Neuronal stem cell (in vitro differentiated cells): ENCODE measurements around the gene SH3GL2.

Experiments used
- DNase-seq: peaks from one replicate; pipeline ENCODE4 v3.0.0-alpha.2; 2013; ENCODE audit warnings: low spot score
- H2AFZ ChIP-seq: one replicate; pipeline ENCODE4 v1.6.1; 2013; ENCODE audit warnings: mild to moderate bottlenecking, low read length, inconsistent platforms
- H2AK5ac ChIP-seq: 2 replicates; pipeline ENCODE4 v1.6.1; 2013; ENCODE audit warnings: low read depth, mild to moderate bottlenecking, inconsistent platforms, low read length, moderate library complexity, mixed read lengths
- H2BK120ac ChIP-seq: 2 replicates; pipeline ENCODE4 v1.6.1; 2013; ENCODE audit warnings: low read depth, mild to moderate bottlenecking, inconsistent platforms, low read length, moderate library complexity, mixed read lengths
- H2BK12ac ChIP-seq: one replicate; pipeline ENCODE4 v1.6.1; 2013; ENCODE audit warnings: low read length, inconsistent platforms
- H2BK15ac ChIP-seq: 2 replicates; pipeline ENCODE4 v1.6.1; 2013; ENCODE audit warnings: mild to moderate bottlenecking, low read length, inconsistent platforms, mixed read lengths
- H2BK5ac ChIP-seq: one replicate; pipeline ENCODE4 v1.6.1; 2013; ENCODE audit warnings: inconsistent platforms, mild to moderate bottlenecking, low read length, moderate library complexity
- H3K14ac ChIP-seq: one replicate; pipeline ENCODE4 v1.6.1; 2013; ENCODE audit warnings: low read length, inconsistent platforms
- H3K18ac ChIP-seq: 2 replicates; pipeline ENCODE4 v1.6.1; 2013; ENCODE audit warnings: low read length, inconsistent platforms
- H3K23ac ChIP-seq: 2 replicates; pipeline ENCODE4 v1.6.1; 2013; ENCODE audit warnings: low read depth, mild to moderate bottlenecking, mixed read lengths, low read length, inconsistent platforms; ENCODE audit not compliant: poor library complexity
- H3K27ac ChIP-seq: replicated peaks from 3 replicates; pipeline ENCODE4 v1.5.1; 2013; ENCODE audit warnings: low read length, inconsistent platforms
- H3K27me3 ChIP-seq, 3 experiments: 2 replicates each; pipeline ENCODE4 v1.6.1; 2013; ENCODE audit warnings: low read length in 3 of 3, mild to moderate bottlenecking in 2 of 3, inconsistent platforms in 1 of 3, low read depth in 1 of 3, mixed read lengths in 1 of 3, moderate library complexity in 1 of 3; ENCODE audit not compliant: control insufficient read depth in 3 of 3, insufficient read depth in 3 of 3
- H3K36me3 ChIP-seq, 2 donors: replicated peaks in 1 of 2; 2 replicates each; pipeline ENCODE4 v1.6.1; 2013; ENCODE audit warnings: low read length in 2 of 2; ENCODE audit not compliant: control insufficient read depth in 2 of 2, insufficient read depth in 2 of 2
- H3K4ac ChIP-seq: 2 replicates; pipeline ENCODE4 v1.6.1; 2013; ENCODE audit warnings: inconsistent platforms, mild to moderate bottlenecking, low read length, moderate library complexity
- H3K4me1 ChIP-seq, 2 donors: 1 replicate in 1 of 2; 2 replicates in 1 of 2; pipeline ENCODE4 v1.6.1; 2013; ENCODE audit warnings: low read length in 2 of 2, low read depth in 1 of 2; ENCODE audit not compliant: control insufficient read depth in 2 of 2, insufficient read depth in 1 of 2
- H3K4me2 ChIP-seq: one replicate; pipeline ENCODE4 v1.6.1; 2013; ENCODE audit warnings: mild to moderate bottlenecking, low read length, inconsistent platforms; ENCODE audit not compliant: insufficient read depth, poor library complexity, severe bottlenecking
- H3K4me3 ChIP-seq, 2 donors: 2 replicates each; pipeline ENCODE4 v1.5.1; 2013; ENCODE audit warnings: low read length in 2 of 2, mild to moderate bottlenecking in 2 of 2, inconsistent platforms in 1 of 2, moderate library complexity in 1 of 2
- H3K79me1 ChIP-seq: one replicate; pipeline ENCODE4 v1.6.1; 2013; ENCODE audit warnings: low read depth, mild to moderate bottlenecking, inconsistent platforms, low read length, moderate library complexity
- H3K9ac ChIP-seq: one replicate; pipeline ENCODE4 v1.6.1; 2013; ENCODE audit warnings: mild to moderate bottlenecking, low read depth, low read length, inconsistent platforms; ENCODE audit not compliant: poor library complexity
- H3K9me3 ChIP-seq, 2 donors: replicated peaks in 1 of 2; 2 replicates each; pipeline versions ENCODE3 to v1.6.1; 2013; ENCODE audit warnings: low read length in 2 of 2, mild to moderate bottlenecking in 2 of 2, inconsistent platforms in 1 of 2, low read depth in 1 of 2, mixed read lengths in 1 of 2, moderate library complexity in 1 of 2; ENCODE audit not compliant: control insufficient read depth in 2 of 2, insufficient read depth in 1 of 2
- H4K8ac ChIP-seq: one replicate; pipeline ENCODE4 v1.6.1; 2013; ENCODE audit warnings: low read depth, mild to moderate bottlenecking, inconsistent platforms, low read length, moderate library complexity
- H4K91ac ChIP-seq: one replicate; pipeline ENCODE4 v1.6.1; 2013; ENCODE audit warnings: low read length, low read depth, mild to moderate bottlenecking, inconsistent platforms; ENCODE audit not compliant: poor library complexity
- WGBS, 2 donors: extraction: QIAGEN DNeasy Blood & Tissue Kit; methylation state at CpG; one replicate each; pipeline ENCODE4 v1.1.7; 2013; ENCODE audit warnings: missing lambda C conversion rate in 2 of 2, mixed read lengths in 1 of 2; ENCODE audit not compliant: insufficient read length in 2 of 2, insufficient replicate concordance in 1 of 2; ENCODE audit errors: extremely low coverage in 2 of 2; 5-methylcytosine and 5-hydroxymethylcytosine counted together

Gene SH3GL2

GRCh38 chr9:17604556-17604955 lies 25.7 kb downstream of the SH3GL2 start:
- Histone ChIP-seq H2BK15ac (no peak overlapping the region), H3K79me1 (no peaks in the 10 kb centered on the region), H3K4me1 (peaks cover 0 to 1% of the 10 kb centered on the region in 2 donors), H3K9ac (no peak overlapping the region), H3K23ac (no peak overlapping the region), H2BK12ac (no peak overlapping the region), H4K8ac (no peak overlapping the region), H3K18ac (no peak overlapping the region), H3K4ac (no peak overlapping the region), H3K4me2 (no peak overlapping the region), H3K27me3 (peaks cover 0 to 2% (median 0%) of the 10 kb centered on the region in 3 experiments), H3K36me3 (no peaks in the 10 kb centered on the region), H2BK5ac (no peak overlapping the region), H2AK5ac (no peak overlapping the region), H3K27ac (no peak overlapping the region), H3K4me3 (no peak overlapping the region), H3K14ac (no peak overlapping the region), H2BK120ac (no peak overlapping the region), H4K91ac (no peak overlapping the region), H2AFZ (no peak overlapping the region), H3K9me3 (no peaks in the 10 kb centered on the region)
- no peak for DNase-seq
- WGBS, 2 donors = no CpG with 5 or more reads among the region's 5 CpGs

- Histone ChIP-seq H3K23ac (no peak overlapping the region), H3K14ac (no peak overlapping the region), H3K4me3 (no peak overlapping the region), H2BK12ac (no peak overlapping the region), H2BK5ac (no peak overlapping the region), H2AK5ac (no peak overlapping the region), H2AFZ (no peak overlapping the region), H3K4ac (no peak overlapping the region), H3K4me2 (no peak overlapping the region), H4K8ac (no peak overlapping the region), H3K4me1 (peaks cover 0 to 4% of the 10 kb centered on the region in 2 donors), H3K27ac (no peak overlapping the region), H3K36me3 (no peaks in the 10 kb centered on the region), H3K27me3 (no peaks in the 10 kb centered on the region), H3K18ac (no peak overlapping the region), H4K91ac (no peak overlapping the region), H3K9ac (no peak overlapping the region), H2BK15ac (no peak overlapping the region), H2BK120ac (no peak overlapping the region), H3K9me3 (no peaks in the 10 kb centered on the region), H3K79me1 (no peaks in the 10 kb centered on the region)
- no CpG with 5 or more reads among the region's 7 CpGs for WGBS, 2 donors
- no peak for DNase-seq
Observed at GRCh38 chr9:17609312-17610005, 30.6 kb downstream of the SH3GL2 start.

- Histone ChIP-seq H3K27me3 (no peaks in the 10 kb centered on the region), H3K4ac (no peak overlapping the region), H3K14ac (no peak overlapping the region), H3K27ac (no peak overlapping the region), H2BK5ac (no peak overlapping the region), H3K4me3 (no peak overlapping the region), H3K4me2 (no peak overlapping the region), H2AK5ac (no peak overlapping the region), H2BK15ac (no peak overlapping the region), H2BK12ac (no peak overlapping the region), H3K9me3 (peaks cover 0 to 2% of the 10 kb centered on the region in 2 donors), H4K8ac (no peak overlapping the region), H3K36me3 (no peaks in the 10 kb centered on the region), H3K18ac (no peak overlapping the region), H2AFZ (no peak overlapping the region), H4K91ac (no peak overlapping the region), H3K9ac (no peak overlapping the region), H3K79me1 (no peaks in the 10 kb centered on the region), H3K4me1 (peaks cover 0 to 7% of the 10 kb centered on the region in 2 donors), H3K23ac (no peak overlapping the region), H2BK120ac (no peak overlapping the region)
- no peak for DNase-seq
- no CpG with 5 or more reads among the region's 2 CpGs for WGBS, 2 donors
Observed at GRCh38 chr9:17611342-17611741, 32.5 kb downstream of the SH3GL2 start.

DNA sequence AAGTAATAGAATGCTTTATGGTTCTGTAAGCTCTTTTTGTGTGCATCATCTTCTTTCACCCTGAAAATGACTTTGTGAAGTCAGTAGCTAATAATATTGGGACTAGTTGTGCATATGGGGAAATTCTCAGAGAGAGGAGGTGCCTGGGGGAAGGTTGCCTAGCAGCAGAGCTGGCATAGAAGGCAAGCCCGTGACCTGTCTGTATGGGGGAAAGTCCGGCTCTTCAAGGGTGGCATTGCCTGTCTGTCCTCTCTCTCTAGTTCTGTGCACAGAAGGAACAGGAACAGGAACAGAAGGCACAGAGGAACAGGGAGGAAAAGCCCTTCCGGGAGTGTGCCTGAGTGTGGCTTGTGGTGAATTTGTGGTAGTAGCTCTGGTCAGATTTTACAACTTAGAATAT lies 33.1 kb downstream of the SH3GL2 start:
- H3K9ac ChIP-seq = no peak overlapping the region
- H2BK120ac ChIP-seq = no peak overlapping the region
- H3K27ac ChIP-seq = no peak overlapping the region
- no peak overlapping the region for H3K4me2 ChIP-seq
- H4K8ac ChIP-seq = no peak overlapping the region
- H3K9me3 ChIP-seq = peaks cover 0 to 2% of the 10 kb centered on the region in 2 donors
- H3K36me3 ChIP-seq = no peaks in the 10 kb centered on the region
- no peak overlapping the region for H2AK5ac ChIP-seq
- no peak overlapping the region for H4K91ac ChIP-seq
- H2BK5ac ChIP-seq = no peak overlapping the region
- H3K27me3 ChIP-seq = no peaks in the 10 kb centered on the region
- no peak overlapping the region for H3K4ac ChIP-seq
- H3K18ac ChIP-seq = no peak overlapping the region
- no peak for DNase-seq
- WGBS, 2 donors = no CpG with 5 or more reads among the region's 3 CpGs
- H3K14ac ChIP-seq = no peak overlapping the region
- H3K4me1 ChIP-seq = peaks cover 0 to 7% of the 10 kb centered on the region in 2 donors
- no peak overlapping the region for H3K4me3 ChIP-seq
- H2BK15ac ChIP-seq = no peak overlapping the region
- no peak overlapping the region for H3K23ac ChIP-seq
- H3K79me1 ChIP-seq = no peaks in the 10 kb centered on the region
- H2AFZ ChIP-seq = no peak overlapping the region
- H2BK12ac ChIP-seq = no peak overlapping the region
